RWPE2 (cell line): ENCODE results near the gene MTRF1L.

Experiments used
- ATAC-seq: fragments of 200-7000 bp; cut with Tn5 transposase; 3 replicates; pipeline ENCODE4 v1.9.1; 2021; ENCODE audit warnings: low read depth
- DNase-seq: peaks from one replicate; pipeline ENCODE4 v3.0.0-alpha.2; 2020; ENCODE audit warnings: low spot score
- H3K27ac ChIP-seq: fragments of 450-650 bp; 2 replicates; pipeline ENCODE4 v1.5.1; 2017; ENCODE audit warnings: mild to moderate bottlenecking; ENCODE audit not compliant: poor library complexity, severe bottlenecking
- H3K27me3 ChIP-seq: fragments of 250-450 bp; sonication (Bioruptor Pico); 2 replicates; pipeline ENCODE4 v1.5.1; 2021; ENCODE audit warnings: mild to moderate bottlenecking, moderate library complexity; ENCODE audit not compliant: insufficient read depth, poor library complexity, severe bottlenecking
- H3K36me3 ChIP-seq: fragments of 250-450 bp; sonication (Bioruptor Pico); 2 replicates; pipeline ENCODE4 v1.5.1; 2020; ENCODE audit warnings: low read depth, mild to moderate bottlenecking, moderate library complexity
- H3K4me1 ChIP-seq: fragments of 250-450 bp; sonication (Bioruptor Pico); 2 replicates; pipeline ENCODE4 v1.5.1; 2021; ENCODE audit warnings: mild to moderate bottlenecking, moderate library complexity; ENCODE audit not compliant: insufficient read depth, poor library complexity, severe bottlenecking
- H3K4me3 ChIP-seq: fragments of 250-450 bp; sonication (Bioruptor Pico); 2 replicates; pipeline ENCODE4 v1.5.1; 2021; ENCODE audit warnings: mild to moderate bottlenecking, moderate library complexity; ENCODE audit not compliant: severe bottlenecking
- H3K9me3 ChIP-seq: fragments of 250-450 bp; sonication (Bioruptor Pico); 2 replicates; pipeline ENCODE4 v1.5.1; 2021; ENCODE audit warnings: mild to moderate bottlenecking, moderate library complexity; ENCODE audit not compliant: severe bottlenecking
- TF ChIP-seq, protein P1 (sequence below): fragments of 450-650 bp; IDR thresholded peaks from one replicate; pipeline ENCODE4 v1.5.1; 2017; ENCODE audit warnings: mild to moderate bottlenecking, moderate library complexity; ENCODE audit not compliant: poor library complexity, severe bottlenecking

Gene MTRF1L

DNA sequence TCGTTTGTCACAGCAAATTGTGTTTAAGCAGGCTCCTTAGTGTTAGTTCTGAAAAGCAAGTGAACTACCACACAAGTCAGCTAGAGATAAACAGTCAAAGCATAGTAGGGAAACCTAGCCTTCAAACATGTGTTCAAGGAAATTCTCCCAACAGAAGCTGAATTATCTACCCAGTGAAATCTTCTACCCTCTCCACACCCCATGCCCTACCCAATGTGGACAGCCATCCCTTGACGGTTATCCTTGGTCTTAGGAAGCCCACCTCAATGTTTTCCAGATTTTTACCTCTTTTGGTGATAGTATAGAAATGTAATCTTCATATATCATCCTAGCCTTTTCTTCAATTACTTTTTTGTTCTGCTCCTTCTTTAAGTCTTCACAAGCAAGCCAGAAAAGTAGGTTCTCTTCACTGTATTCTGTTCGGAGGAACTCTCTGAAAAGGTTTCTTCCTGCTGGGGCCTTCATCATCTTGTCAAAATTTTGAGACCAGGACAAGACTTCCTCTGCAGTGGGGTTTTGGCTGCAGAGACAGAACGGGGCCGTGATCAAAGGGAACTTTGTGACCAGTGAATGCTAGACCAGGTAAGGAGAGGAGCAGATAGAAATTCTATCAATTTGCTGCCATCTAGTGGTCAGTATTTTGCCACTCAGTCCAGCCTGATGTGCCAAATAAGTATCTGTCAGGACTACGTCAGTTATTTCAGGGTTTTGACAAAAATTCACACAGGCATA, 21.6 kb upstream of the MTRF1L start:
- Histone ChIP-seq H3K4me3 (no peak overlapping the region), H3K27me3 (no peaks in the 10 kb centered on the region), H3K9me3 (no peaks in the 10 kb centered on the region), H3K36me3 (peaks cover 6% of the 10 kb centered on the region; the same call in 1 of the 2 replicates), H3K27ac (no peak overlapping the region), H3K4me1 (no peaks in the 10 kb centered on the region)
- peak; percentile 95 for ATAC-seq
- DNase-seq, result no peak
- TF ChIP-seq, protein P1, sequence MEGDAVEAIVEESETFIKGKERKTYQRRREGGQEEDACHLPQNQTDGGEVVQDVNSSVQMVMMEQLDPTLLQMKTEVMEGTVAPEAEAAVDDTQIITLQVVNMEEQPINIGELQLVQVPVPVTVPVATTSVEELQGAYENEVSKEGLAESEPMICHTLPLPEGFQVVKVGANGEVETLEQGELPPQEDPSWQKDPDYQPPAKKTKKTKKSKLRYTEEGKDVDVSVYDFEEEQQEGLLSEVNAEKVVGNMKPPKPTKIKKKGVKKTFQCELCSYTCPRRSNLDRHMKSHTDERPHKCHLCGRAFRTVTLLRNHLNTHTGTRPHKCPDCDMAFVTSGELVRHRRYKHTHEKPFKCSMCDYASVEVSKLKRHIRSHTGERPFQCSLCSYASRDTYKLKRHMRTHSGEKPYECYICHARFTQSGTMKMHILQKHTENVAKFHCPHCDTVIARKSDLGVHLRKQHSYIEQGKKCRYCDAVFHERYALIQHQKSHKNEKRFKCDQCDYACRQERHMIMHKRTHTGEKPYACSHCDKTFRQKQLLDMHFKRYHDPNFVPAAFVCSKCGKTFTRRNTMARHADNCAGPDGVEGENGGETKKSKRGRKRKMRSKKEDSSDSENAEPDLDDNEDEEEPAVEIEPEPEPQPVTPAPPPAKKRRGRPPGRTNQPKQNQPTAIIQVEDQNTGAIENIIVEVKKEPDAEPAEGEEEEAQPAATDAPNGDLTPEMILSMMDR, result peak; percentile 86

DNA sequence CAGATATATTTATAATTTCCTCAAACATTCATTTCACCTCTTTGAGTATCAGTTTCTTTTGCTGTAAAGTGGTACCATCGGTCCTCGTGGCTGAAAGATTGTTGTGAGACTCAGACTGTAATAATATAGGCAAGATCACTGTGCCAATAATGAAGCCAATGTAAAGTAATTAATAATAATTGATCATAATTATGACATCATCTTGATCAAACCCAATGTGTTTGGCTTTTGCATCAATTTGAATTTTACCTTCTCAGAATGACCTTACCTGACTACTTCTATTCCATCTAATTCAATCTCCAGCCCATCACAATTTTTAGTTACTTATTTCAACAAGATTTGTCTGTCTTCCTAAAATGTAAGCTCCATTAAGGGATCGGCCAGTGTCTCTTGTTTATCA, 15.8 kb upstream of the MTRF1L start:
- no peaks in the 10 kb centered on the region for H3K4me1 ChIP-seq
- TF ChIP-seq, protein P1, result no peak
- H3K27me3 ChIP-seq, result no peaks in the 10 kb centered on the region
- H3K27ac ChIP-seq, result no peak overlapping the region
- H3K4me3 ChIP-seq, result no peak overlapping the region
- H3K9me3 ChIP-seq, result no peaks in the 10 kb centered on the region
- DNase-seq, result no peak
- peaks cover 6% of the 10 kb centered on the region; the same call in 1 of the 2 replicates for H3K36me3 ChIP-seq
- no peak for ATAC-seq

DNA sequence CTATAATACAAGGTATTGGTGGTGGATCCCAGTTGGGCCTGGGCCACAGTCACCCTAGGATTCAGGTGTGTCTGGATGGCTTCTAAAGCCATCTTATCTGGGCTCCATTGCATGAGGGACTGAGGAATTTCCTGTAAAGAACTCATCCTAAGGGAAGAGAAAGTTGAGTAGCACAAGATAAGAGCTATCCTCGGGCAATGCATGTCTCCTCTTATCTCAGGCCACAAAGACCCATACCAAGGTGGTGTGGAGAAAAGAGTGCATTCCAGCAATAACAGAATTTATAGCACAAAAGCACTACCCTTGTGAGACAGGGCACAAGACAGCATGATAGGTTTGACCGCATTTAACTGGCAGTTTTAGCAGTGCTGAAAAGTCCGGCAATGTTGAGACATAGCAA, 14.3 kb upstream of the MTRF1L start:
- Histone ChIP-seq H3K27me3 (no peaks in the 10 kb centered on the region), H3K36me3 (peaks cover 6% of the 10 kb centered on the region; the same call in 1 of the 2 replicates), H3K27ac (no peak overlapping the region), H3K4me1 (no peaks in the 10 kb centered on the region), H3K9me3 (no peaks in the 10 kb centered on the region), H3K4me3 (no peak overlapping the region)
- TF ChIP-seq, protein P1, result no peak
- no peak for DNase-seq
- ATAC-seq, result no peak

DNA sequence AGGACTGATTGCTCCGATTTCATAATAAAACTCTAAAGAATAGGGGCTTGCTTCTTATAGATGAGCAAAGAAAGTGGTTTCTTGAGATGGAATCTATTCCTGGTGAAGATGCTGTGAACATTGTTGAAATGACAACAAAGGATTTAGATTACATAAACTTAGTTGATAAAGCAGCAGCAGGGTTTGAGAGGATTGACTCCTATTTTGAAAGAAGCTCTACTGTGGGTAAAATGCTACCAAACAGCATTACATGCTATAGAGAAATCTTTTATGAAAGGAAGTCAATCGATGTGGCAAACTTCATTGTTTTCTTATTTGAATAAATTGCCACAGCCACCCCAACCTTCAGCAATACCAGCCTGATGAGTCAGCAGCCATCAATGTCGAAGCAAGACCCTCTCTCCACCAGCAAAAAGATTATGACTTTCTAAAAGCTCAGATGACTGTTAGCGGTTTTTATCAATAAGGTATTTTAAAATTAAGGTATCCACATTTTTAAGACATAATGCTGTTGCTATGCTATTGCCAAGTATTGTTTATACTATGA, 12.7 kb upstream of the MTRF1L start:
- TF ChIP-seq, protein P1, result no peak
- no peaks in the 10 kb centered on the region; the same call in 1 of the 2 replicates for H3K36me3 ChIP-seq

DNA sequence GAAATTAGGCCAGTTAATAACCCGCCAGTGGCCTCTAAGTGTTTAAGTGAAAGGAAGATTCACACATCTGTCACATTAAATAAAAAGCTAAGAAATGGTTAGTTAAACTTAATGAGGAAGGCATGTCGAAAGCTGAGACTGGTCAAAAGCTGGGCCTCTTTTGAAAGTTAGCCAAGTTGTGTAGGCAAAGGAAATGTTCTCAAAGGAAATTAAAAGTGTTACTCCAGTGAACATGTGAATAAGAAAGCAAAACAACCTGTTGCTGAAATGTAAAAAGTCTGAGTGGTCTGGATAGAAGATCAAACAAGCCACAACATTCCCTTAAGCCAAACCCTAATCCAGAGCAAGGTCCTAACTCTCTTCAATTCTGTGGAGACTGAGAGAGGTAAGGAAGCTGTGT, 10.9 kb upstream of the MTRF1L start:
- Histone ChIP-seq H3K4me1 (no peaks in the 10 kb centered on the region), H3K4me3 (no peak overlapping the region), H3K36me3 (no peaks in the 10 kb centered on the region), H3K27ac (no peak overlapping the region), H3K9me3 (no peaks in the 10 kb centered on the region), H3K27me3 (no peaks in the 10 kb centered on the region)
- DNase-seq (no peak), ATAC-seq (no peak)
- TF ChIP-seq, protein P1, result no peak

More for the DNA sequence above, 12.7 kb upstream of the MTRF1L start:
- Histone ChIP-seq H3K4me1 (no peaks in the 10 kb centered on the region), H3K27me3 (no peaks in the 10 kb centered on the region), H3K27ac (no peak overlapping the region), H3K9me3 (no peaks in the 10 kb centered on the region), H3K4me3 (no peak overlapping the region)
- DNase-seq (no peak), ATAC-seq (no peak)
